GM12878 (cell line): ENCODE measurements around the gene UST. TPM values are rescaled to one million over a fixed set of nuclear protein-coding genes. Genes with fewer than 3 reads are reported as not detected.

ENCODE experiments used
- ATAC-seq: fragments of 200-7000 bp; cut with Tn5 transposase; 3 replicates; pipeline ENCODE4 v1.9.1; 2020; ENCODE audit warnings: mild to moderate bottlenecking, moderate library complexity
- BruUV-seq: library from RNA; stranded (reverse); fragments of 400-500 nt; replicated peaks from 2 replicates; lab custom pipeline; 2021; lab: Mats Ljungman, UMichigan
- CTCF ChIA-PET: fragments of 300-600 bp; sonication (Branson Sonifier 250); formaldehyde crosslinking; extraction: SDS; loops from one replicate; lab custom pipeline; 2021; ENCODE audit warnings: inconsistent platforms; lab: Yijun Ruan, JAX
- POLR2A ChIA-PET: fragments of 350-600 bp; formaldehyde crosslinking; extraction: SDS; loops from one replicate; lab custom pipeline; 2021; ENCODE audit warnings: inconsistent platforms; lab: Charles Lee
- RAD21 ChIA-PET: fragments of 300-600 bp; sonication (Branson Sonifier 250); formaldehyde crosslinking; loops from one replicate; lab custom pipeline; 2023; ENCODE audit warnings: antibody characterized with exemption; ENCODE audit not compliant: unreplicated experiment; lab: Charles Lee
- SMC1A ChIA-PET: fragments of 300-600 bp; sonication (Branson Sonifier 250); formaldehyde crosslinking; loops from one replicate; lab custom pipeline; 2023; ENCODE audit not compliant: unreplicated experiment, uncharacterized antibody; lab: Charles Lee
- DNase-seq: peaks from one replicate; pipeline ENCODE4 v3.0.0-alpha.2; 2011; ENCODE audit warnings: low read depth, low spot score
- FAIRE-seq: peaks from 3 replicates; lab custom pipeline; 2011; peaks lifted over from hg19 to GRCh38; lab: Jason Lieb, UNC
- H2AFZ ChIP-seq: 2 replicates; pipeline ENCODE4 v1.6.0; 2011; ENCODE audit warnings: low read depth, low read length, control low read depth; ENCODE audit not compliant: control insufficient read depth
- H3K27ac ChIP-seq: 2 replicates; pipeline ENCODE4 v1.5.1; 2011; ENCODE audit warnings: control low read depth; ENCODE audit not compliant: control insufficient read depth, insufficient read depth
- H3K27me3 ChIP-seq, 2 experiments: replicated peaks in 1 of 2; 2 replicates each; pipeline versions ENCODE4 v1.6.0 to v1.6.1; 2011; ENCODE audit warnings: low read length in 1 of 2; ENCODE audit not compliant: control insufficient read depth in 2 of 2, insufficient read depth in 2 of 2
- H3K36me3 ChIP-seq, 2 experiments: 2 replicates each; pipeline ENCODE4 v1.5.1; 2011; ENCODE audit warnings: low read length in 1 of 2; ENCODE audit not compliant: control insufficient read depth in 2 of 2, insufficient read depth in 2 of 2
- H3K4me1 ChIP-seq: 2 replicates; pipeline ENCODE4 v1.6.1; 2011; ENCODE audit warnings: mild to moderate bottlenecking, low read length, moderate library complexity, mixed read lengths; ENCODE audit not compliant: control insufficient read depth, insufficient read depth
- H3K4me2 ChIP-seq: 2 replicates; pipeline ENCODE4 v1.6.0; 2011; ENCODE audit warnings: control low read depth; ENCODE audit not compliant: control insufficient read depth, insufficient read depth
- H3K4me3 ChIP-seq: fragments of 200-600 bp; sonication (generic); 2 replicates; pipeline ENCODE4 v1.5.1; 2016
- H3K79me2 ChIP-seq: 2 replicates; pipeline ENCODE4 v1.6.0; 2011; ENCODE audit warnings: low read length; ENCODE audit not compliant: control insufficient read depth, insufficient read depth
- H3K9ac ChIP-seq: 2 replicates; pipeline ENCODE4 v1.8.0; 2011; ENCODE audit warnings: low read length, control low read depth, mixed read lengths; ENCODE audit not compliant: control insufficient read depth, insufficient read depth
- H3K9me3 ChIP-seq: replicated peaks from 3 replicates; pipeline ENCODE4 v1.5.1; 2011; ENCODE audit warnings: mild to moderate bottlenecking, low read length; ENCODE audit not compliant: control insufficient read depth, insufficient read depth
- H4K20me1 ChIP-seq: 2 replicates; pipeline ENCODE4 v1.6.0; 2011; ENCODE audit not compliant: control insufficient read depth, insufficient read depth
- ASH2L ChIP-seq: fragments of 300-600, 200-600 bp; sonication (generic); IDR thresholded peaks from 2 replicates; pipeline ENCODE4 v1.6.1; 2017; ENCODE audit warnings: low read depth, mild to moderate bottlenecking, borderline replicate concordance
- ATF3 ChIP-seq: IDR thresholded peaks from 2 replicates; pipeline ENCODE4 v1.6.1; 2011; ENCODE audit warnings: low read depth, mild to moderate bottlenecking, low read length, moderate library complexity, borderline replicate concordance; ENCODE audit errors: extremely low read depth
- GABPA ChIP-seq: IDR thresholded peaks from 2 replicates; pipeline ENCODE4 v1.6.1; 2014; ENCODE audit warnings: antibody characterized with exemption, low read depth, mild to moderate bottlenecking, inconsistent platforms
- POLR2AphosphoS2 ChIP-seq: IDR thresholded peaks from 2 replicates; pipeline ENCODE4 v1.6.1; 2011; ENCODE audit warnings: low read depth, mild to moderate bottlenecking, low read length, improper control_type of control experiment, moderate library complexity
- SPI1 ChIP-seq: IDR thresholded peaks from 2 replicates; pipeline ENCODE4 v1.6.1; 2011; ENCODE audit warnings: low read depth, mild to moderate bottlenecking, low read length, moderate library complexity, borderline replicate concordance; ENCODE audit not compliant: insufficient read depth
- SUZ12 ChIP-seq: fragments of 200-600 bp; sonication (generic); IDR thresholded peaks from one replicate; pipeline ENCODE4 v1.6.1; 2018; ENCODE audit warnings: antibody characterized with exemption, mild to moderate bottlenecking; ENCODE audit not compliant: unreplicated experiment
- WGBS: methylation state at CpG from one replicate; pipeline ENCODE4 v1.1.6; 2016; ENCODE audit warnings: low lambda C conversion rate; ENCODE audit not compliant: insufficient replicate concordance, insufficient coverage; ENCODE audit errors: missing lambda C conversion rate; 5-methylcytosine and 5-hydroxymethylcytosine counted together
- in situ Hi-C: fragments of 300-500 bp; cut with MboI; formaldehyde crosslinking; loops from 9 replicates; pipeline ENCODE4 v1.14.3; 2018; ENCODE audit warnings: mixed read lengths
- intact Hi-C: fragments of 100-400 bp; cut with micrococcal nuclease; formaldehyde crosslinking; loops from one replicate; pipeline ENCODE4 v1.14.2; 2022; ENCODE audit not compliant: unreplicated experiment
- polyA plus RNA-seq, 11 experiments: library from polyadenylated mRNA; depleted of rRNA in 4 of 11; unstranded in 6 of 11; stranded (reverse) in 5 of 11; fragments of >200 nt; fragmentation: Nextera tagmentation in 4 of 11; fragmentation: Illumina TruSeq in 1 of 11; extraction: Ambion mirVana in 4 of 11; extraction: Trizol in 1 of 11; gene quantifications; 1 replicate in 1 of 11; 2 replicates in 10 of 11; pipeline versions ENCODE4 v1.2.1 to v1.2.3, GENCODE V29; 2011 to 2016; ENCODE audit warnings: inconsistent platforms in 2 of 11, missing spikeins in 2 of 11, low read depth in 1 of 11
- total RNA-seq, 4 experiments: library from RNA; depleted of rRNA in 3 of 4; stranded (reverse); fragments of >200 nt in 3 of 4; fragmentation: Illumina TruSeq in 1 of 4; extraction: Trizol in 1 of 4; gene quantifications; 2 replicates each; pipeline versions ENCODE4 v1.2.1 to v1.2.3, GENCODE V29; 2013 to 2021
- TF ChIP-seq, protein P1 (sequence below): IDR thresholded peaks from 2 replicates; pipeline ENCODE4 v1.6.1; 2012; ENCODE audit warnings: improper control_type of control experiment, low read depth, low read length; ENCODE audit not compliant: insufficient replicate concordance

UST gene
- total and polyA plus RNA-seq, 10 of the 15 experiments (the other 5 are each of a cell fraction or from before 2014, with no cell fraction given), result 0.74 to 43.3 (median 2.2) TPM

- TF ChIP-seq, protein P1, sequence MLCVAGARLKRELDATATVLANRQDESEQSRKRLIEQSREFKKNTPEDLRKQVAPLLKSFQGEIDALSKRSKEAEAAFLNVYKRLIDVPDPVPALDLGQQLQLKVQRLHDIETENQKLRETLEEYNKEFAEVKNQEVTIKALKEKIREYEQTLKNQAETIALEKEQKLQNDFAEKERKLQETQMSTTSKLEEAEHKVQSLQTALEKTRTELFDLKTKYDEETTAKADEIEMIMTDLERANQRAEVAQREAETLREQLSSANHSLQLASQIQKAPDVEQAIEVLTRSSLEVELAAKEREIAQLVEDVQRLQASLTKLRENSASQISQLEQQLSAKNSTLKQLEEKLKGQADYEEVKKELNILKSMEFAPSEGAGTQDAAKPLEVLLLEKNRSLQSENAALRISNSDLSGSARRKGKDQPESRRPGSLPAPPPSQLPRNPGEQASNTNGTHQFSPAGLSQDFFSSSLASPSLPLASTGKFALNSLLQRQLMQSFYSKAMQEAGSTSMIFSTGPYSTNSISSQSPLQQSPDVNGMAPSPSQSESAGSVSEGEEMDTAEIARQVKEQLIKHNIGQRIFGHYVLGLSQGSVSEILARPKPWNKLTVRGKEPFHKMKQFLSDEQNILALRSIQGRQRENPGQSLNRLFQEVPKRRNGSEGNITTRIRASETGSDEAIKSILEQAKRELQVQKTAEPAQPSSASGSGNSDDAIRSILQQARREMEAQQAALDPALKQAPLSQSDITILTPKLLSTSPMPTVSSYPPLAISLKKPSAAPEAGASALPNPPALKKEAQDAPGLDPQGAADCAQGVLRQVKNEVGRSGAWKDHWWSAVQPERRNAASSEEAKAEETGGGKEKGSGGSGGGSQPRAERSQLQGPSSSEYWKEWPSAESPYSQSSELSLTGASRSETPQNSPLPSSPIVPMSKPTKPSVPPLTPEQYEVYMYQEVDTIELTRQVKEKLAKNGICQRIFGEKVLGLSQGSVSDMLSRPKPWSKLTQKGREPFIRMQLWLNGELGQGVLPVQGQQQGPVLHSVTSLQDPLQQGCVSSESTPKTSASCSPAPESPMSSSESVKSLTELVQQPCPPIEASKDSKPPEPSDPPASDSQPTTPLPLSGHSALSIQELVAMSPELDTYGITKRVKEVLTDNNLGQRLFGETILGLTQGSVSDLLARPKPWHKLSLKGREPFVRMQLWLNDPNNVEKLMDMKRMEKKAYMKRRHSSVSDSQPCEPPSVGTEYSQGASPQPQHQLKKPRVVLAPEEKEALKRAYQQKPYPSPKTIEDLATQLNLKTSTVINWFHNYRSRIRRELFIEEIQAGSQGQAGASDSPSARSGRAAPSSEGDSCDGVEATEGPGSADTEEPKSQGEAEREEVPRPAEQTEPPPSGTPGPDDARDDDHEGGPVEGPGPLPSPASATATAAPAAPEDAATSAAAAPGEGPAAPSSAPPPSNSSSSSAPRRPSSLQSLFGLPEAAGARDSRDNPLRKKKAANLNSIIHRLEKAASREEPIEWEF, result no peak
- no peak for TF ChIP-seq GABPA
- TF ChIP-seq ASH2L, result no peak
- no peak for TF ChIP-seq SUZ12
- TF ChIP-seq SPI1, result no peak
- no peak for TF ChIP-seq POLR2AphosphoS2
- no peak for TF ChIP-seq ATF3
- TF ChIP-seq, all 136 proteins: peak for 0
- intact Hi-C loops, result no loop called here
- H3K36me3 ChIP-seq, result no peaks in the 10 kb centered on the region
- in situ Hi-C loops, result no loop called here
- ChIA-PET RAD21 (no interaction called here), CTCF (interaction anchor here (1.3 kb wide), 1 partner anchor 11 kb away, joined by 4 read pairs; no protein-coding TSS in a partner anchor), SMC1A (interaction anchor here (1.2 kb wide), 1 partner anchor 20 kb away, joined by 3 read pairs; no protein-coding TSS in a partner anchor), POLR2A (no interaction called here)
- no peaks in the 10 kb centered on the region for H3K9me3 ChIP-seq
- H3K4me2 ChIP-seq, result no peak overlapping the region
- H2AFZ ChIP-seq, result no peak overlapping the region
- no peak for FAIRE-seq
- no peaks in the 10 kb centered on the region for H4K20me1 ChIP-seq
- no peak overlapping the region for H3K4me3 ChIP-seq
- H3K79me2 ChIP-seq, result no peaks in the 10 kb centered on the region
- H3K9ac ChIP-seq, result no peak overlapping the region
- no peaks in the 10 kb centered on the region; a peak in 1 of 4 replicates for H3K27me3 ChIP-seq
- 34% methylated on average over 5 of the region's 5 CpGs for WGBS
- BruUV-seq, result no TSS peak
- no peaks in the 10 kb centered on the region for H3K4me1 ChIP-seq
- DNase-seq, result no peak
- no peak overlapping the region for H3K27ac ChIP-seq
- no peak for ATAC-seq
These were observed 158.4 kb downstream of the UST start for GRCh38 chr6:148904896-148905870.
